Nephron progenitor cell (in vitro differentiated cells): ENCODE data around the gene PITPNC1.

Source experiments
- DNase-seq: peaks from one replicate; pipeline ENCODE4 v3.0.0; 2021
- H3K27ac Mint-ChIP-seq: 2 replicates; pipeline ENCODE4 v1.8.0; 2021; ENCODE audit warnings: mild to moderate bottlenecking, moderate library complexity, mixed read lengths
- H3K27me3 Mint-ChIP-seq: 2 replicates; pipeline ENCODE4 v1.8.0; 2021; ENCODE audit warnings: mild to moderate bottlenecking, low read depth, mixed read lengths; ENCODE audit not compliant: poor library complexity
- H3K36me3 Mint-ChIP-seq: 2 replicates; pipeline ENCODE4 v1.8.0; 2021; ENCODE audit warnings: low read depth, mixed read lengths
- H3K4me1 Mint-ChIP-seq: 2 replicates; pipeline ENCODE4 v1.8.0; 2021; ENCODE audit warnings: mixed read lengths
- H3K4me3 Mint-ChIP-seq: 2 replicates; pipeline ENCODE4 v1.8.0; 2021; ENCODE audit warnings: mild to moderate bottlenecking, moderate library complexity, mixed read lengths
- H3K9me3 Mint-ChIP-seq: 2 replicates; pipeline ENCODE4 v1.8.0; 2021; ENCODE audit warnings: mild to moderate bottlenecking, moderate library complexity, mixed read lengths
- TF ChIP-seq, protein P1 (sequence below): fragments of 200-600 bp; sonication (generic); IDR thresholded peaks from 2 replicates; pipeline ENCODE4 v1.5.0; 2021; ENCODE audit warnings: antibody characterized with exemption

Gene PITPNC1

DNA sequence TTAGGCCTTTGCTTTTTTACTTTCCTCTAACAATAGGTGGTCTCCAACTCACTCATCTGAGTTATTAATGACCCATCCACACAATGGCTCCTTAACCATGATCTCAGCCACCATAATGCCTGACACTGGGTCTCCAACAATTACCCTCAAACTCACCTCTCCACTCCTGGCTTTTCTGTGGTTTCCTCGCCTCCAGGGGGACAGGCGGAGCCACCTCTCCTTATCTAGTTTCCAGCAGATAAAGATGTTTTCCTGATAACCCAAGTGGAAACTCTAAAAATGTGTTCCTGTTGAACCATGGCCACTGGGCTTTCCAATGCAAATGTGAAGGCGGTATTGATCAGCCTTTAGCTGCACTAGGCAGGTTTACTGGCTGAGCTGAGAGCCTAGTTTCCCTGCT lies 331.3 kb downstream of the PITPNC1 start:
- Mint-ChIP-seq H3K4me3 (no peak overlapping the region), H3K27me3 (peaks cover 5% of the 10 kb centered on the region), H3K36me3 (peaks cover 4% of the 10 kb centered on the region), H3K27ac (no peak overlapping the region), H3K9me3 (peaks cover 12% of the 10 kb centered on the region), H3K4me1 (no peaks in the 10 kb centered on the region)
- no peak for DNase-seq
- TF ChIP-seq, protein P1, sequence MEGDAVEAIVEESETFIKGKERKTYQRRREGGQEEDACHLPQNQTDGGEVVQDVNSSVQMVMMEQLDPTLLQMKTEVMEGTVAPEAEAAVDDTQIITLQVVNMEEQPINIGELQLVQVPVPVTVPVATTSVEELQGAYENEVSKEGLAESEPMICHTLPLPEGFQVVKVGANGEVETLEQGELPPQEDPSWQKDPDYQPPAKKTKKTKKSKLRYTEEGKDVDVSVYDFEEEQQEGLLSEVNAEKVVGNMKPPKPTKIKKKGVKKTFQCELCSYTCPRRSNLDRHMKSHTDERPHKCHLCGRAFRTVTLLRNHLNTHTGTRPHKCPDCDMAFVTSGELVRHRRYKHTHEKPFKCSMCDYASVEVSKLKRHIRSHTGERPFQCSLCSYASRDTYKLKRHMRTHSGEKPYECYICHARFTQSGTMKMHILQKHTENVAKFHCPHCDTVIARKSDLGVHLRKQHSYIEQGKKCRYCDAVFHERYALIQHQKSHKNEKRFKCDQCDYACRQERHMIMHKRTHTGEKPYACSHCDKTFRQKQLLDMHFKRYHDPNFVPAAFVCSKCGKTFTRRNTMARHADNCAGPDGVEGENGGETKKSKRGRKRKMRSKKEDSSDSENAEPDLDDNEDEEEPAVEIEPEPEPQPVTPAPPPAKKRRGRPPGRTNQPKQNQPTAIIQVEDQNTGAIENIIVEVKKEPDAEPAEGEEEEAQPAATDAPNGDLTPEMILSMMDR, result no peak

DNA sequence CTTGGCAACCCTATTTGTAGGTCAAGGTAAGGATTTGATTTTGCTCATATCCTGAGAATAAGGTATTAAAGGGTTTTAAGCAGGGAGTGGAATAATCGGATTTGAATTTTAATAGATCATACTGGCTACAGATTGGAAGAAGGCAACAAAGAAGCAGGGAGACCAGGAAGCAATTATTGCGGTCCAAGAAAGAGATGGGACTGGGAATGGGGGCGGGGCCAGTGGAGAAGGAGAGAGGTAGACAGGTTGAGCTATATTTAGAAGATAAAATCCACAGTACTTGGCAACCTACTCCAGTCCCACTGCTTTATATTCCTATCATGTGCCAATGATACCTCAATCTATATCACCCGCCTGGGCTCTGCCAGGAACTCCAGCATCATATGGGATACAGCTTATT lies 334.8 kb downstream of the PITPNC1 start:
- no peak overlapping the region for H3K27ac Mint-ChIP-seq
- peaks cover 18% of the 10 kb centered on the region for H3K4me1 Mint-ChIP-seq
- H3K9me3 Mint-ChIP-seq, result peaks cover 14% of the 10 kb centered on the region

DNA sequence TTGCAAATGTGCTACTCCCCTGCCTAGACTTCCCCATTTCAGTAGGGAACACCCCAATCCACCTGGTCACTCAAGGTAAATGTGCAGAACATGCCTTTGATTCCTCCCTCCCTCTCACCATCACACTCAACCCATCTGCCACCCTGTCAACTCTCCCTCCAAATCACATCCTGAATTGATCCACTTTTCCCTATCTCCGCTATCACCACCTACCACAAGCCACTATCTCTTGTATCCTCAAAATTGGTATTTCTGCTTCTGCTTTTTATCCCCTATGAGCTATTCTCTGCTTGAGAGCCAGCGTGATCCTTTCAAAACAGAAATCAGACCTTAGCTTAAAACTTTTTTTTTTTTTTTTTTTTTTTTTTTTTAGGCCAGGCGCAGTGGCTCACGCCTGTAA lies 335.3 kb downstream of the PITPNC1 start:
- Mint-ChIP-seq H3K27me3 (peaks cover 5% of the 10 kb centered on the region), H3K4me3 (no peak overlapping the region), H3K9me3 (peaks cover 14% of the 10 kb centered on the region), H3K36me3 (peaks cover 4% of the 10 kb centered on the region), H3K27ac (no peak overlapping the region), H3K4me1 (peaks cover 23% of the 10 kb centered on the region)
- TF ChIP-seq, protein P1, result no peak
- DNase-seq, result no peak

More for the DNA sequence above, 334.8 kb downstream of the PITPNC1 start:
- TF ChIP-seq, protein P1, result no peak
- no peak for DNase-seq
- Mint-ChIP-seq H3K4me3 (no peak overlapping the region), H3K36me3 (peaks cover 4% of the 10 kb centered on the region), H3K27me3 (peaks cover 5% of the 10 kb centered on the region)

DNA sequence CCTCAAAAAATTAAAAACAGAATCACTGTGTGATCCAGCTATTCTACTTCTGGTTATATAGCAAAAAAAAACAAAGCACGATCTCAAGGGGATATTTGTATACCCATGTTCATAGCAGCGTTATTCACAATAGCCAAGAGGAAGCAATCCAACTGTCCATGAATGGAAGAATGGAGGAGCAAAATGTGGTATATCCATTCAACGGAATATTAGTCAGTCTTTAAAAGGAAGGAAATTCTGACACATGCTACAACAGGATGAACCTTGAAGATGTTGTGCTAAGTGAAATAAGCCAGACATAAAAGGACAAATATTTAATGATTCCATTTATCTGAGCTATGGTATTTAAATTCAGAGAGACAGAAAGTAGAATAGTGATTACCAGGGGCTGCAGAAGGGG lies 336.1 kb downstream of the PITPNC1 start:
- Mint-ChIP-seq H3K27ac (no peak overlapping the region), H3K27me3 (peaks cover 8% of the 10 kb centered on the region), H3K9me3 (peaks cover 14% of the 10 kb centered on the region), H3K4me3 (no peak overlapping the region), H3K36me3 (peaks cover 4% of the 10 kb centered on the region), H3K4me1 (peaks cover 25% of the 10 kb centered on the region)
- DNase-seq, result no peak
- TF ChIP-seq, protein P1, result no peak

DNA sequence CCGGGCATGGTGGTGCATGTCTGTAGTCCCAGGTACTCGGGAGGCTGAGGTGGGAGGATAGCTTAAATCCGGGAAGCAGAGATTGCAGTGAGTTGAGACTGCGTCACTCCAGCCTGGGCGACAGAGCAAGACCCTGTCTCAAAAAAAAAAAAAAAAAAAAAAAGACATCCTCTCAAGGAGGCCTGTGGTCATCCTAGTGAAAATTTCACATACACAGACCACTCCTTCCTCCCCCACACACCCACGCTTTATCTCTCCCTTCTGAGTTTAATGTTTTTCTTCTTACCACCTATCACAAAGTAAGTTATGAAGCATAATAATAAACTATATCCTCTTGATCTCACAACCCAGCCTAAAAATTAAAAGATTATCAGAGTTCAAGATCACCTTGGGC lies 339.3 kb downstream of the PITPNC1 start:
- DNase-seq, result no peak
- H3K27me3 Mint-ChIP-seq, result peaks cover 8% of the 10 kb centered on the region
- peaks cover 14% of the 10 kb centered on the region for H3K9me3 Mint-ChIP-seq
- peaks cover 12% of the 10 kb centered on the region for H3K36me3 Mint-ChIP-seq
- peaks cover 35% of the 10 kb centered on the region for H3K4me1 Mint-ChIP-seq
- no peak overlapping the region for H3K4me3 Mint-ChIP-seq
- TF ChIP-seq, protein P1, result no peak
- no peak overlapping the region for H3K27ac Mint-ChIP-seq

DNA sequence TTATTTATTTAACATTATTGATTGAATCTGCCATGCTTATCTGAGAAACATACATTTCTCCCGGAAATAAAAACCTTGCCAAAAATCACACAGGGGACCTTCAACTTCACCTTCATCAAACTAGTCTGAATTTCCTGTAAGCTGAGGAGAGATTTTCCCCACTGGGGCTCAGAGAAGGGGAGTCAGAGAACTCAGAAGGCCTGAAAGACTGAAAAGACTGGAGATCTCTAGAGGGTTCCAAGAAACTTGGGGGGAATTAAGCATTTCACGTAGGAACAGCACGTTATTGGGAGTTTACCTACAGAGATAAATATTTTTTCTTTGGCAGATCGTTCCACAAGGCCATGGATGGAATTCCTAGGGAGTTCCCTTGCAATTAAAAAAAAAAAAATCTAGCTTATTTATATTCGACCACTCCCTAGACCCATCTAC lies 340.1 kb downstream of the PITPNC1 start:
- Mint-ChIP-seq H3K36me3 (peaks cover 20% of the 10 kb centered on the region), H3K27ac (peak overlapping the region; percentile 72), H3K4me1 (peaks cover 35% of the 10 kb centered on the region), H3K27me3 (peaks cover 7% of the 10 kb centered on the region), H3K9me3 (peaks cover 14% of the 10 kb centered on the region), H3K4me3 (peak overlapping the region; percentile 99)
- TF ChIP-seq, protein P1, result no peak
- DNase-seq, result no peak
